Activated CD4-positive, alpha-beta T cell treated with anti-CD3 and anti-CD28 coated beads, Interleukin-2, amount 10 ng/mL, durations not matched to agents 7 days and 5 days (primary cell): Measurements from ENCODE around the gene LRP1. TPM values are rescaled to one million over a fixed set of nuclear protein-coding genes. Genes with fewer than 3 reads are reported as not detected.

Experiments
- CTCF ChIA-PET: fragments of 350-600 bp; sonication (Branson Sonifier 250); formaldehyde crosslinking; loops from one replicate; lab custom pipeline; 2021; ENCODE audit warnings: antibody characterized with exemption; lab: Charles Lee
- POLR2A ChIA-PET: fragments of 350-600 bp; sonication (Branson Sonifier 250); formaldehyde crosslinking; loops from one replicate; lab custom pipeline; 2021; ENCODE audit warnings: antibody characterized with exemption; lab: Charles Lee
- DNase-seq: peaks from one replicate; pipeline ENCODE4 v3.0.0-alpha.2; 2020
- H3K27ac Mint-ChIP-seq: one replicate; pipeline ENCODE4 v1.8.0; 2021; ENCODE audit warnings: mild to moderate bottlenecking, moderate library complexity, mixed read lengths
- H3K27me3 Mint-ChIP-seq: one replicate; pipeline ENCODE4 v1.8.0; 2021; ENCODE audit warnings: mixed read lengths
- H3K36me3 Mint-ChIP-seq: one replicate; pipeline ENCODE4 v1.8.0; 2021; ENCODE audit warnings: low read depth, mixed read lengths
- H3K4me1 Mint-ChIP-seq: one replicate; pipeline ENCODE4 v1.8.0; 2021; ENCODE audit warnings: mixed read lengths
- H3K4me3 Mint-ChIP-seq: one replicate; pipeline ENCODE4 v1.8.0; 2021; ENCODE audit warnings: mild to moderate bottlenecking, moderate library complexity, mixed read lengths
- H3K9me3 Mint-ChIP-seq: one replicate; pipeline ENCODE4 v1.8.0; 2021; ENCODE audit warnings: mixed read lengths
- total RNA-seq, 2 experiments: library from RNA; stranded (reverse); gene quantifications; one replicate each; pipeline ENCODE4 v1.2.3, GENCODE V29; 2021

LRP1 gene
- total RNA-seq, 2 experiments from 2014 or later = 0.94 TPM

- ChIA-PET CTCF (interaction anchor here (0.5 to 1.1 kb wide), 2 partner anchors 22 to 435 kb away, joined by 3 read pairs; partner anchors contain the start of gene HSD17B6), POLR2A (no interaction called here)
These were observed 70.0 kb downstream of the LRP1 start for GRCh38 chr12:57198329-57198728.

GRCh38 chr12:57199191-57199590 lies 70.9 kb downstream of the LRP1 start:
- H3K36me3 Mint-ChIP-seq = no peaks in the 10 kb centered on the region
- CTCF ChIA-PET = no interaction called here
- POLR2A ChIA-PET = no interaction called here
- DNase-seq = no peak
- no peak overlapping the region for H3K4me3 Mint-ChIP-seq
- H3K27ac Mint-ChIP-seq = no peak overlapping the region
- H3K9me3 Mint-ChIP-seq = no peaks in the 10 kb centered on the region
- no peaks in the 10 kb centered on the region for H3K4me1 Mint-ChIP-seq
- H3K27me3 Mint-ChIP-seq = no peaks in the 10 kb centered on the region

More at GRCh38 chr12:57198329-57198728, 70.0 kb downstream of the LRP1 start:
- Mint-ChIP-seq H3K4me3 (no peak overlapping the region), H3K27me3 (no peaks in the 10 kb centered on the region), H3K27ac (no peak overlapping the region), H3K4me1 (no peaks in the 10 kb centered on the region), H3K36me3 (no peaks in the 10 kb centered on the region), H3K9me3 (no peaks in the 10 kb centered on the region)
- no peak for DNase-seq

- POLR2A ChIA-PET = no interaction called here
- Mint-ChIP-seq H3K27ac (no peak overlapping the region), H3K27me3 (no peaks in the 10 kb centered on the region), H3K4me1 (no peaks in the 10 kb centered on the region), H3K4me3 (no peak overlapping the region), H3K9me3 (no peaks in the 10 kb centered on the region), H3K36me3 (no peaks in the 10 kb centered on the region)
- no peak for DNase-seq
- CTCF ChIA-PET = no interaction called here
These were observed 72.2 kb downstream of the LRP1 start for GRCh38 chr12:57200497-57200896.

GRCh38 chr12:57201219-57201618 lies 72.9 kb downstream of the LRP1 start:
- no peak overlapping the region for H3K27ac Mint-ChIP-seq
- H3K4me1 Mint-ChIP-seq = no peaks in the 10 kb centered on the region
- CTCF ChIA-PET = no interaction called here
- no peaks in the 10 kb centered on the region for H3K9me3 Mint-ChIP-seq
- no peaks in the 10 kb centered on the region for H3K27me3 Mint-ChIP-seq
- no peak overlapping the region for H3K4me3 Mint-ChIP-seq
- no peak for DNase-seq
- POLR2A ChIA-PET = no interaction called here
- H3K36me3 Mint-ChIP-seq = no peaks in the 10 kb centered on the region

- ChIA-PET CTCF (no interaction called here), POLR2A (no interaction called here)
- no peaks in the 10 kb centered on the region for H3K9me3 Mint-ChIP-seq
- no peak overlapping the region for H3K27ac Mint-ChIP-seq
- no peaks in the 10 kb centered on the region for H3K36me3 Mint-ChIP-seq
- no peaks in the 10 kb centered on the region for H3K27me3 Mint-ChIP-seq
- H3K4me3 Mint-ChIP-seq = no peak overlapping the region
- no peak for DNase-seq
- H3K4me1 Mint-ChIP-seq = no peaks in the 10 kb centered on the region
These were observed 73.3 kb downstream of the LRP1 start for GRCh38 chr12:57201631-57202030.

- H3K9me3 Mint-ChIP-seq = no peaks in the 10 kb centered on the region
- CTCF ChIA-PET = no interaction called here
- no peaks in the 10 kb centered on the region for H3K27me3 Mint-ChIP-seq
- DNase-seq = no peak
- H3K4me3 Mint-ChIP-seq = no peak overlapping the region
- POLR2A ChIA-PET = no interaction called here
- H3K27ac Mint-ChIP-seq = no peak overlapping the region
- H3K4me1 Mint-ChIP-seq = no peaks in the 10 kb centered on the region
- H3K36me3 Mint-ChIP-seq = no peaks in the 10 kb centered on the region
These were observed 74.0 kb downstream of the LRP1 start for GRCh38 chr12:57202321-57202720.

- no peak for DNase-seq
- H3K36me3 Mint-ChIP-seq = no peaks in the 10 kb centered on the region
- H3K27ac Mint-ChIP-seq = no peak overlapping the region
- CTCF ChIA-PET = no interaction called here
- POLR2A ChIA-PET = no interaction called here
- H3K4me1 Mint-ChIP-seq = no peaks in the 10 kb centered on the region
- no peak overlapping the region for H3K4me3 Mint-ChIP-seq
- H3K9me3 Mint-ChIP-seq = no peaks in the 10 kb centered on the region
- H3K27me3 Mint-ChIP-seq = no peaks in the 10 kb centered on the region
These were observed 74.9 kb downstream of the LRP1 start for GRCh38 chr12:57203201-57203600.

- no peaks in the 10 kb centered on the region for H3K27me3 Mint-ChIP-seq
- ChIA-PET CTCF (no interaction called here), POLR2A (no interaction called here)
- H3K9me3 Mint-ChIP-seq = no peaks in the 10 kb centered on the region
- H3K4me3 Mint-ChIP-seq = no peak overlapping the region
- no peak for DNase-seq
- no peaks in the 10 kb centered on the region for H3K36me3 Mint-ChIP-seq
- no peak overlapping the region for H3K27ac Mint-ChIP-seq
- no peaks in the 10 kb centered on the region for H3K4me1 Mint-ChIP-seq
These were observed 75.5 kb downstream of the LRP1 start for GRCh38 chr12:57203791-57204190.

- ChIA-PET POLR2A (no interaction called here), CTCF (no interaction called here)
- Mint-ChIP-seq H3K27ac (no peak overlapping the region), H3K4me1 (no peaks in the 10 kb centered on the region), H3K4me3 (no peak overlapping the region), H3K9me3 (no peaks in the 10 kb centered on the region), H3K27me3 (no peaks in the 10 kb centered on the region), H3K36me3 (no peaks in the 10 kb centered on the region)
- DNase-seq = no peak
These were observed 76.2 kb downstream of the LRP1 start for GRCh38 chr12:57204454-57204853.

GRCh38 chr12:57205186-57205585 lies 76.9 kb downstream of the LRP1 start:
- Mint-ChIP-seq H3K27ac (no peak overlapping the region), H3K27me3 (no peaks in the 10 kb centered on the region), H3K4me1 (no peaks in the 10 kb centered on the region), H3K36me3 (no peaks in the 10 kb centered on the region), H3K9me3 (no peaks in the 10 kb centered on the region), H3K4me3 (no peak overlapping the region)
- DNase-seq = no peak
- CTCF ChIA-PET = no interaction called here
- POLR2A ChIA-PET = no interaction called here

GRCh38 chr12:57205931-57206330 lies 77.6 kb downstream of the LRP1 start:
- ChIA-PET POLR2A (no interaction called here), CTCF (interaction anchor here (1.1 kb wide), 1 partner anchor 19 kb away, joined by 3 read pairs; no protein-coding TSS in a partner anchor)
- no peak for DNase-seq
- Mint-ChIP-seq H3K4me1 (no peaks in the 10 kb centered on the region), H3K4me3 (no peak overlapping the region), H3K27ac (no peak overlapping the region), H3K27me3 (no peaks in the 10 kb centered on the region), H3K9me3 (no peaks in the 10 kb centered on the region), H3K36me3 (no peaks in the 10 kb centered on the region)

- H3K9me3 Mint-ChIP-seq = no peaks in the 10 kb centered on the region
- ChIA-PET POLR2A (no interaction called here), CTCF (interaction anchor here (0.6 to 1.9 kb wide), 4 partner anchors 32 to 1281 kb away, joined by 3 to 8 read pairs (median 4); no protein-coding TSS in a partner anchor)
- no peaks in the 10 kb centered on the region for H3K27me3 Mint-ChIP-seq
- H3K36me3 Mint-ChIP-seq = no peaks in the 10 kb centered on the region
- DNase-seq = no peak
- peaks cover 1% of the 10 kb centered on the region for H3K4me1 Mint-ChIP-seq
- no peak overlapping the region for H3K4me3 Mint-ChIP-seq
- no peak overlapping the region for H3K27ac Mint-ChIP-seq
These were observed 79.7 kb downstream of the LRP1 start for GRCh38 chr12:57207731-57208630.

- Mint-ChIP-seq H3K4me1 (peaks cover 7% of the 10 kb centered on the region), H3K36me3 (no peaks in the 10 kb centered on the region), H3K9me3 (no peaks in the 10 kb centered on the region), H3K27me3 (peaks cover 5% of the 10 kb centered on the region), H3K4me3 (no peak overlapping the region), H3K27ac (no peak overlapping the region)
- CTCF ChIA-PET = interaction anchor here (1.2 to 1.9 kb wide), 2 partner anchors 31 to 34 kb away, joined by 4 to 8 read pairs; no protein-coding TSS in a partner anchor
- no peak for DNase-seq
- POLR2A ChIA-PET = no interaction called here
These were observed 80.5 kb downstream of the LRP1 start for GRCh38 chr12:57208631-57209282.
